ENCODE data around the gene SPOCK1. TPM values are rescaled to one million over a fixed set of nuclear protein-coding genes. Genes with fewer than 3 reads are reported as not detected.

SPOCK1 gene
- total and polyA plus RNA-seq, 2 of the 13 experiments (the other 11 are each of a cell fraction or from before 2014, with no cell fraction given), result 0.18 to 0.29 TPM

GRCh38 chr5:137407090-137407489 lies 92.0 kb downstream of the SPOCK1 start (continued):
- TF ChIP-seq ZNF333 (CRISPR knock-in tag; IDR thresholded peaks at IDR 0.05; ENCODE audit: borderline replicate concordance) (no peak), ZNF792 (CRISPR knock-in tag; IDR thresholded peaks at IDR 0.05) (no peak), GABPA (IDR thresholded peaks at IDR 0.05; ENCODE audit: low read depth, low read length) (no peak), GABPA (CRISPR knock-in tag; IDR thresholded peaks at IDR 0.05; ENCODE audit: low read depth) (no peak)

GRCh38 chr5:137405393-137405792 lies 93.7 kb downstream of the SPOCK1 start:
- Histone ChIP-seq H3K27ac (ENCODE audit: extremely low read length, insufficient read depth, low read length) (no peak overlapping the region), H3K9me3 (ENCODE audit: low read length) (no peaks in the 10 kb centered on the region), H3K4me1 (ENCODE audit: insufficient read depth, low read length) (no peaks in the 10 kb centered on the region), H2AFZ (ENCODE audit: low read length) (no peak overlapping the region), H3K4me2 (ENCODE audit: low read depth, low read length) (no peak overlapping the region), H3K4me3 (replicated peaks in 1 of 3; ENCODE audit: insufficient read depth in 1 of 3, low read depth in 2 of 3, low read length in 3 of 3) (no peak overlapping the region), H3K27me3 (ENCODE audit: control insufficient read depth in 1 of 2, insufficient read depth in 2 of 2, low read length in 2 of 2) (peaks cover 0 to 2% of the 10 kb centered on the region in 2 experiments; a peak in 3 of 5 replicates), H3K9ac (ENCODE audit: insufficient read depth, low read depth, low read length) (no peak overlapping the region), H4K20me1 (ENCODE audit: insufficient read depth, low read length) (no peaks in the 10 kb centered on the region), H3K36me3 (replicated peaks in 1 of 2; ENCODE audit: control insufficient read depth in 1 of 2, insufficient read depth in 2 of 2, low read length in 2 of 2) (no peaks in the 10 kb centered on the region), H3K79me2 (ENCODE audit: insufficient read depth, low read length) (no peaks in the 10 kb centered on the region)
- ATAC-seq (no peak), DNase-seq (ENCODE audit: low spot score) (no peak), FAIRE-seq (no peak)
- ChIA-PET POLR2A (no interaction called here), CTCF (ENCODE audit: low intra/inter-chr PET ratio, low total read pairs) (no interaction called here)
- WGBS (ENCODE audit: low lambda C conversion rate), result 12% methylated on average over 10 of the region's 10 CpGs
- TF ChIP-seq GRHL1 (CRISPR knock-in tag; conservative IDR thresholded peaks at IDR 0.05) (no peak), SYNCRIP (IDR thresholded peaks at IDR 0.05; ENCODE audit: insufficient read depth, low read depth, low read length) (no peak), ZNF614 (CRISPR knock-in tag; IDR thresholded peaks at IDR 0.05; ENCODE audit: borderline replicate concordance) (no peak), YY1 (IDR thresholded peaks at IDR 0.05; ENCODE audit: insufficient read depth, insufficient replicate concordance, low read depth, low read length) (no peak), TOE1 (CRISPR knock-in tag; IDR thresholded peaks at IDR 0.05) (no peak)
- in situ Hi-C loops (cut with HindIII; ENCODE audit: extremely low pct_ligation_motif_present, low pct_unique_long_range_greater_than_20kb) (no loop called here), intact Hi-C loops (cut with micrococcal nuclease; ENCODE audit: unreplicated experiment) (no loop called here)
- BruUV-seq (replicated peaks), result no TSS peak
